Lung (tissue), 12 donors: ENCODE data around the gene RIC1. TPM values are rescaled to one million over a fixed set of nuclear protein-coding genes. Genes with fewer than 3 reads are reported as not detected.

Experiments
- ATAC-seq: fragments of 200-7000 bp; cut with Tn5 transposase; one replicate; pipeline ENCODE4 v1.9.1; 2020; ENCODE audit warnings: moderate number of reproducible peaks; ENCODE audit not compliant: insufficient read depth, low FRiP score
- DNase-seq, 3 donors: peaks; one replicate each; pipeline ENCODE4 v3.0.0-alpha.2; 2013 to 2017
- H3K27ac ChIP-seq, 2 donors: one replicate each; pipeline ENCODE4 v1.5.1; 2013; ENCODE audit warnings: mild to moderate bottlenecking in 2 of 2, moderate library complexity in 2 of 2, control low read depth in 1 of 2, inconsistent platforms in 1 of 2, low read depth in 1 of 2, low read length in 1 of 2
- H3K27me3 ChIP-seq, 3 donors: one replicate each; pipeline ENCODE4 v1.5.1; 2013; ENCODE audit warnings: low read length in 2 of 3; ENCODE audit not compliant: control insufficient read depth in 3 of 3, insufficient read depth in 3 of 3
- H3K36me3 ChIP-seq, 4 donors: one replicate each; pipeline ENCODE4 v1.5.1; 2013; ENCODE audit warnings: low read length in 4 of 4, mild to moderate bottlenecking in 1 of 4, moderate library complexity in 1 of 4; ENCODE audit not compliant: control insufficient read depth in 4 of 4, insufficient read depth in 4 of 4
- H3K4me1 ChIP-seq, 5 donors: one replicate each; pipeline ENCODE4 v1.5.1; 2013; ENCODE audit warnings: low read length in 5 of 5, mild to moderate bottlenecking in 2 of 5, moderate library complexity in 1 of 5; ENCODE audit not compliant: control insufficient read depth in 5 of 5, insufficient read depth in 5 of 5
- H3K4me3 ChIP-seq: one replicate; pipeline ENCODE4 v1.5.1; 2013; ENCODE audit warnings: mild to moderate bottlenecking, control low read depth, moderate library complexity
- H3K9ac ChIP-seq, 2 donors: one replicate each; pipeline ENCODE4 v1.5.1; 2013; ENCODE audit warnings: low read length in 2 of 2, control low read depth in 1 of 2; ENCODE audit not compliant: insufficient read depth in 1 of 2
- H3K9me3 ChIP-seq, 4 donors: one replicate each; pipeline ENCODE4 v1.5.1; 2013; ENCODE audit warnings: low read length in 3 of 4, mild to moderate bottlenecking in 1 of 4, moderate library complexity in 1 of 4; ENCODE audit not compliant: control insufficient read depth in 4 of 4, insufficient read depth in 3 of 4
- WGBS, 2 donors: extraction: QIAGEN DNeasy Blood & Tissue Kit; methylation state at CpG; one replicate each; pipeline ENCODE4 v1.1.7; 2013; 5-methylcytosine and 5-hydroxymethylcytosine counted together
- polyA plus RNA-seq, 2 donors: library from polyadenylated mRNA; stranded (reverse); fragments of 200-250 nt; gene quantifications; one replicate each; pipeline ENCODE4 v1.2.1, GENCODE V29; 2013
- total RNA-seq, 2 donors: library from RNA; depleted of rRNA in 1 of 2; stranded (reverse); fragments of >200 nt in 1 of 2; gene quantifications; one replicate each; pipeline ENCODE4 v1.2.1, GENCODE V29; 2014 to 2021
- TF ChIP-seq, protein P1 (sequence below): IDR thresholded peaks from 2 replicates; pipeline ENCODE4 v1.5.1; 2012; ENCODE audit warnings: mild to moderate bottlenecking; ENCODE audit errors: control extremely low read depth, extremely low read depth
- donor health status: control.
- donor health status: control.
- donor health status: Bipolar disorder and iron deficiency.
- donor health status: healthy.
- donor health status: DM: yes; HTN: yes; CAD: no.

Gene RIC1
- total and polyA plus RNA-seq, 4 donors = 3.5 to 46.0 (median 14.4) TPM

DNA sequence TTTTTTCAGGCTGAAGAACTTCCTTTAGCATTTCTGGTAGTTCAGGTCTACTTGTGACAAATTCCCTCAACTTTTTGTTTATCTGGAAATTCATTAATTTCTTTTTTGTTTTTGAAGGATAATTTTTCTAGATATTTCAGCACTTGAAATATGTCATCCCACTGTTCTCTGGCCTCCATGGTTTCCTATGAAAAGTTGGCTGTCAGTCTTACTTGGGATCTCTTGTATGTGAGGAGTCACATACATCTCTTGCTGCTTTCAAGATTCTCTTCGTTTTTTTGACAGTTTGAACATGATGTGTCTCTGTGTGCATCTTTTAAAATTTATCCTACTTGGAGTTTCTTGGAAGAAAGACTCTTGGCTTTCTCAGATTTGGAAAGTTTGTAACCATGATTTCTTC lies 79.5 kb downstream of the RIC1 start:
- no peaks in the 10 kb centered on the region for H3K4me1 ChIP-seq
- DNase-seq (no peak), ATAC-seq (no peak)
- 94 to 95% methylated on average over 1 of the region's 1 CpG for WGBS, 2 donors
- TF ChIP-seq, protein P1, sequence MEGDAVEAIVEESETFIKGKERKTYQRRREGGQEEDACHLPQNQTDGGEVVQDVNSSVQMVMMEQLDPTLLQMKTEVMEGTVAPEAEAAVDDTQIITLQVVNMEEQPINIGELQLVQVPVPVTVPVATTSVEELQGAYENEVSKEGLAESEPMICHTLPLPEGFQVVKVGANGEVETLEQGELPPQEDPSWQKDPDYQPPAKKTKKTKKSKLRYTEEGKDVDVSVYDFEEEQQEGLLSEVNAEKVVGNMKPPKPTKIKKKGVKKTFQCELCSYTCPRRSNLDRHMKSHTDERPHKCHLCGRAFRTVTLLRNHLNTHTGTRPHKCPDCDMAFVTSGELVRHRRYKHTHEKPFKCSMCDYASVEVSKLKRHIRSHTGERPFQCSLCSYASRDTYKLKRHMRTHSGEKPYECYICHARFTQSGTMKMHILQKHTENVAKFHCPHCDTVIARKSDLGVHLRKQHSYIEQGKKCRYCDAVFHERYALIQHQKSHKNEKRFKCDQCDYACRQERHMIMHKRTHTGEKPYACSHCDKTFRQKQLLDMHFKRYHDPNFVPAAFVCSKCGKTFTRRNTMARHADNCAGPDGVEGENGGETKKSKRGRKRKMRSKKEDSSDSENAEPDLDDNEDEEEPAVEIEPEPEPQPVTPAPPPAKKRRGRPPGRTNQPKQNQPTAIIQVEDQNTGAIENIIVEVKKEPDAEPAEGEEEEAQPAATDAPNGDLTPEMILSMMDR = no peak
- H3K27ac ChIP-seq = no peak overlapping the region
- H3K36me3 ChIP-seq = peaks cover 0 to 19% (median 4%) of the 10 kb centered on the region in 4 donors
- H3K9me3 ChIP-seq = peaks cover 0 to 8% (median 2%) of the 10 kb centered on the region in 4 donors
- no peak overlapping the region for H3K4me3 ChIP-seq
- H3K9ac ChIP-seq = no peak overlapping the region
- no peaks in the 10 kb centered on the region for H3K27me3 ChIP-seq

DNA sequence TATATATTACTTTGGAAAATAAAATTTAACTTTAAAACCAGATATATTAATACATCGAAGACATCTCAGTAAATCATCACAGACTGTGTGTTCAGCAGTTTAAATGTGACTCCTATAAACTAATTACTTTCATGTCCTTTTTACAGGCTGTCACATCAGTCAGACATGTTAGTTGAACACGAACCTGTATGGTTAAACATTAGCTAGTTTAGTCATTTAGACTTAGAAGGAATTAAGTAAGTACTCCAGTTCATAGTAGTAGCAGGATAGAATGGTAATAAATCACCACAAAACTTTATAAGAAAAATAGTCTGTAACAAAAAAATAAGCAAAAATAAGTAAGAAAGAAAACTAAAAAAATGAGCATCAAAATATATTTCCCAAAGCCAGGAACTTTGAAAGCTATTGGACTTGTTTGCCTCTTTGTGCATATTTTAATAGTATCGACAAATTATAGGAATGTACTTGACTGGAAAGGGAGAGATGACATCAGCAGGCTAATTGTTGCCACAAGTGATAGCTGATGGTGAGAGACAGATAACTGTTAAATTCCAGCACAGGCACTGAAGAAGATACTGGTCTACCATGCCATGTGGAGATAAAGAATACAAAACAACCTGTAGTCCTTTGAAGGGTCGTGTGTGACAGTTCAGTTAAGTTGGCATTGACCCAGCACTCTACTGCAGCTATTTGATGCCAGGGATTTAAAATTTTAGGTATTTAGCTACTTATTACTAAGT lies 83.9 kb downstream of the RIC1 start:
- Histone ChIP-seq H3K4me1 (no peaks in the 10 kb centered on the region), H3K27me3 (no peaks in the 10 kb centered on the region), H3K4me3 (no peak overlapping the region), H3K9me3 (peaks cover 0 to 8% (median 4%) of the 10 kb centered on the region in 4 donors), H3K36me3 (peaks cover 4 to 26% (median 15%) of the 10 kb centered on the region in 4 donors), H3K9ac (no peak overlapping the region), H3K27ac (no peak overlapping the region)
- DNase-seq (no peak), ATAC-seq (no peak)
- WGBS, 2 donors = 80 to 82% methylated on average over 4 of the region's 4 CpGs
- TF ChIP-seq, protein P1 = no peak

DNA sequence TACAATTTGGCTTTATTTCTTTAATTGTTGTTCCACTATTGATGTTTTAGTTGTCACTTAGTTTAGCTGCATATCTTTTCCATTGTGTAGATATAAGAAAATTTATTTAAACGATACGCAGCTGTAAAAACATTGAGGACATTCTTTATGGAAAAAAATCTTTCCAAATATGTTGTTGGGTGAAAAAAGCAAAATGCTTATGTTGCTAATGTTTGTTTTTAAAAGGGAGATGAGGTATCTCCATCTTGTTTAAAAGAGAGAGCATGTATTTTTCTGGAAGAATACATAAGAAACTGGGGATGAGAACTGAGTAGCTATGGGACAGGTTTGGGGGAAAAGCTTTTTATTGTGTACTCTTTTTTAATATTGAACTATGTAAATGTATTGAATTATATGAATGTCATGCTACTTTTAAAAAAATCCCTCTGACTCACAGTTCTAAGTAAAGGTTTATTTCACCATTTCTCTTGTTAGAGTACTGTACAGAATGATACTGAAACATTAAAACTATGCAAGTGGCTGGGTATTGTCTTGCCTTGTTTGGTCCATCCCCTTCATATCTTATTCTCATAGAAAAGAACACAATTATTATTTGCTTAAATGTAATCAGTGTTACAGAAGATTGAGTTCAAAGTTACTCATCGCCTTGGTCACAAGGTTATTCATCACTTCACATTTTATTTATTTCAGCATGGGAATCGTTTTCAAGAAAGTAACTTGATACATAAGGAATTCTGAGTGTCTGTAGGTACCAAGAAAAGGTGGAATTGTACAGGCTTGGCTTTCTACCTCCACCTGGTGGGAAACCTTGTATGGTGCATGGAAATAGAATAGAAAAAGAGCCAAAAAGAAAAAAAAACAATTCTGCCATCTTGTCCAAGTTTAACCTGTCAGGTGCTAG lies 85.8 kb downstream of the RIC1 start:
- Histone ChIP-seq H3K4me3 (no peak overlapping the region), H3K27ac (no peak overlapping the region), H3K9ac (no peak overlapping the region), H3K36me3 (peaks cover 4 to 18% (median 12%) of the 10 kb centered on the region in 4 donors), H3K27me3 (no peaks in the 10 kb centered on the region), H3K4me1 (no peaks in the 10 kb centered on the region), H3K9me3 (peaks cover 0 to 3% (median under 1%) of the 10 kb centered on the region in 4 donors)
- DNase-seq = peak in 2 of 3 donors; percentile 8 to 14
- no peak for ATAC-seq
- 87 to 88% methylated on average over 4 of the region's 4 CpGs for WGBS, 2 donors
- TF ChIP-seq, protein P1 = no peak
